Stimulated activated CD4-positive, alpha-beta T cell treated with anti-CD3 and anti-CD28 coated beads, TNF-alpha, amount 100 ng/mL, for 4 hours (primary cell): ENCODE measurements around the gene BNIP5.

Source experiments
- DNase-seq, 3 experiments: peaks; one replicate each; pipeline ENCODE4 v3.0.0-alpha.2; 2020; ENCODE audit warnings: low read depth in 3 of 3

Gene BNIP5

GRCh38 chr6:36323062-36323461 lies 13.6 kb downstream of the BNIP5 start:
- no peak for DNase-seq

DNA sequence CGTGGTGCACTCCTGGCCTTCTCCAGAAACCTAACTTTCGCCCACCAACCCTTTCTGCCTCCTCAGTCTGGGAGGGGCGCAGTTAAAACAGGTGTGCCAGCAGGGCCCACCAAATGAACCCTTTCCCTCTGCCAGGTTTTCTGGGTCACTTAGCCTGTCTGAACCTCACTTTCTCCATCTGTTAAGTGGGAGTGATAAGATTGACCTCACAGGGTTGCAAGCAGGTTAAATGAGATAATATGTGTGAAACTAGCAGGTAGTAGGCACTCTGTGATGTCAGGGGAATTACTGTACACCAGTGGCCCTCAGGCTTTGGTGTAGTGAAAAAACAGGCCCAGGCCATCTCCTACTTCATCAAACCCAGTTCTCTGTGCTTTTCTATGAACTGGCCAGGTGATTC lies 14.1 kb downstream of the BNIP5 start:
- DNase-seq, result no peak

DNA sequence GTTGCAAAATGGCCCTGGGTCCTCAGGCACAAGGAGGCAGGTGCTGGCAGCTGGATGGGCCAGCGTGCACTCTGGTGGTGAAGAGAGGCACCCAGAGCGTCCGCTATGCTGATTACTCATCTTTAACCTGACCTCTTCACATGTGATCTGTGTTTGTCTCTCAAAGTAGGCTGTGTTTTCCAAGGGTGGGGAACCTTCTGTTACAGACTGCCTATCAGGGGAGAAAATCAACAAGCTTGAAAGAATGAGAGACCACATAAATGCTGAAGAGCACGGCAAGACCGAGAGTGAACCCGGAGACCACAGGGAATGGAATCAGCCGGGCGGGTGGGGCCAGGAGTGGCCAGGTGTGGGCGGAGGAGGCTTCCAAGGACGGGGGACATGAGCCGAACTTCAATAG lies 16.2 kb downstream of the BNIP5 start:
- no peak for DNase-seq

GRCh38 chr6:36319821-36320220 lies 16.9 kb downstream of the BNIP5 start:
- no peak for DNase-seq

GRCh38 chr6:36319436-36319762 lies 17.3 kb downstream of the BNIP5 start:
- DNase-seq, result no peak

DNA sequence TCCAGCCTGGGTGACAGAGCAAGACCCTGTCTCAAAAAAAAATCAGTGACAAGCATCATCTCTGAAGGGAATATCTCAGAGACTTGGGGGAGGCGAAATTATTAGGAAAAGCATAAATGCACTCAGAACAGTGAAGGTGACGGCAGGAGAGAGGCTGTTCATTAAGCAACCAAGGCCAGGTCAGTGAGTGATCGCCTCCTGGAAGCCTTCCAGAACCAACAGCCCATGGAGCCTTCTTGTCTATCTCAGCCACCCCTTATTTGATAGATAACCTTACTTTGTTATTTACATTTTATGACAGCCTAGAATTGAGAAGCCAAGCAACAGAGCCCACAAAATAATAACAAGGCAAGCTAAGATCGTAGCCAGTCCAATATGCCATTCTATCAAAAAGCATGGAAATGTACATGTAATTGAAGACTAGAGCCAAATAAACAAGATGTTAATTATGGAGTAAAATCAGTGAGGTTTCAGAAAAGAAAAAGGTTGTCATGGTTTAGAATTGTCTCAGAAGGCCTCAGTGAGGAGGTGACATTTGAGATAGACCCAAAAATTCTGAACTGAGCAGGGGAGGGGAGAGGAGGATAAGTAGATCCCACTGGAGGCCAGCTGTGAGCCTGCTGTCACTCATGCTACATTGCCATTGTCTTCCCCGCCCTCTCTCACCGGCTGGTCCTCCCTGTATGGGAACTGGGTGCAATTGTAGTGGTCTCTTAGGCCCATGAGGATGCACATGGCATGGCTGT lies 17.8 kb downstream of the BNIP5 start:
- DNase-seq, result no peak

DNA sequence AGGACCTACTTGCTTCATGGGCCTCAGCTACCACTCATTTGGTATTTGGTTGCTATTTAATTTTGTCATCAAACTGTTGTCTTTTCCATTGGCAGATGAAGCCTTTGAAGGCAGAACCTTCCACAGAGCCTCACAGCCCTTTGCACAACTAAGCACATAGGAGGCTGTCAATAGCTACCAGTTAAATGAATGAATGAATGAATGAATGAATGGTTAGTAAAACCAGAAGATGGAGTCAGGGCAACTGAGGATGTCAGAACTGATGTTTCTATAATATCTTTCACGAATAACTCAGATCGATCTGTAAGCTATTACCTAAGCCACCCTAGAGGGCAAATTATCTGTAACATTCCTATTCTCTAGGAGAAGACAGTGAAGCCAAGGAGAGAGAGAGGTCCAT lies 19.1 kb downstream of the BNIP5 start:
- DNase-seq, result no peak

DNA sequence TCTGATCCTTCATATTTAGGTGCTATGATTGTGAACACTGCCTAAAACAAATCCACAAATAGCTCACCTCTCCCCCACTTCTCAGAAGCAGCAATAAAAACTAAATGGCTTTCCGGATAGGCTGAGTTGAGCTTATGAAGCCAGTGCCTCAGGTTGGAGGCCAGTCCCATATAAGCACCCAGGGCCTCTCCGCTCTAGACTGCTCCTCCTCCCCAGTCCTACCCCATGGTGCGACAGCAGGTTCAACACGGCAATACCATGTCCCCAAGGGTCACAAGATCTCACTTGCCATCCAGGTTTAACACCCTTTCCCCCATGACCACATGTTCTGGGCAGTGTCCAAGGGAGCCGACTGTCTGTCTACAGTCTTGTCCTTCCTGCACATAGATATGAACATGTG lies 20.8 kb downstream of the BNIP5 start:
- no peak for DNase-seq

GRCh38 chr6:36314221-36315014 lies 22.3 kb downstream of the BNIP5 start:
- no peak for DNase-seq

- DNase-seq, result no peak
Measured at GRCh38 chr6:36313649-36313936, 23.1 kb downstream of the BNIP5 start.

DNA sequence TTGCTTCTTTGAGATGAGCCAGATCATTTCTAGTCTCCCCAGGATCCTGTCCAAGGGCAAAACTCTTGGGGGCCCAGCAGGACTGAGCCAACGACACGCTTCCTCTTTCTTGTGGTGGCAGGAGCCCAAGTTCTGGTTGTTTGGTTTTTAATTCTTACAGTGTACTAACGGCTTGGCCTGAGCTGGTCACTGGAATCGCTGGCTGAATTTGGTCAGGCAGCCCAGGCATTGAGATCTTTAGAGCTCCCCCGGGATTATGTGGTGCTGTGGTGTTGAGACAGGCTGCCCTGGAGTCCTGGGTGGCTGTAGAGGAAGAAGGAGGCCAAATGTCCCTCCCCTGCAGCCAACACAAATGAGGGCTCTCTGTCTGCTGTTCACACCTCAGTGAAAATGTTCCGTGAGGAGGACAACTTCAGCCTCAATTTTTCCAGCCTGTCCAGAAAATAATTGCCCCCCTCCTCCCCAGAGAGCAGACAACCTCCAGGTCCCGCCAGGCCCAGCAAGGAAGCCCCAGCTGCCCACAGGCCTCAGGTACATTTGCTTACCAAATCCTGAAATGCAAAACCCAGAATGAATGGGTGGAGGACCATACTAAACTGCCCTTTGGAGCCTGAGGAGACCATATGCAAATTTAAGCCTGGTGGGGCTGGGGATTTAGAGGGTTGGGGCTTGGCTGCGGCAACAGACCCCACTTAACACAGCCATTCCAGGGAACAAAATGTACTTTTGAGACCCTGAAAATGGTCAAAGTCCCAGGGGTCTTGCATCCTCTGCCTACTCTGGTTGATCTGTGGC lies 23.6 kb downstream of the BNIP5 start:
- no peak for DNase-seq

DNA sequence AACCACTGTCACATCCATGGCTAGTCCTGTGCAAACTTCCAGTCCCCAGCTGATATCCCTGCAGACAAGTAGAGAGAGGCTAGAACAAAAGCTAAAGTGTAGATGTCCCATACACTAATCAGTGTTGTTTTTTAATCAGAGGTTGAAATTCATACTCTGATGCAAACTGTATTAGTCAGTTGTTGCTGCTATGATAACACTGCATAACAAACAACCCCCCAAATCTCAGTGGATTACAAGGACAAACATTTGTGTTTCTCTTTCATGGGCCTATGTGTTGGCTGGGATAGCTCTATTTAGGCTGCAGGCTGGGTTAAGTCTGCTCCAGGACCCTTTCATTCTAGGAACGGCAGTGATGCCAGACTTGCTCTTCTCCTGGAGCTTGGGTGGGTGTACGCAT lies 26.8 kb downstream of the BNIP5 start:
- DNase-seq, result no peak

GRCh38 chr6:36309203-36309602 lies 27.5 kb downstream of the BNIP5 start:
- DNase-seq, result no peak

DNA sequence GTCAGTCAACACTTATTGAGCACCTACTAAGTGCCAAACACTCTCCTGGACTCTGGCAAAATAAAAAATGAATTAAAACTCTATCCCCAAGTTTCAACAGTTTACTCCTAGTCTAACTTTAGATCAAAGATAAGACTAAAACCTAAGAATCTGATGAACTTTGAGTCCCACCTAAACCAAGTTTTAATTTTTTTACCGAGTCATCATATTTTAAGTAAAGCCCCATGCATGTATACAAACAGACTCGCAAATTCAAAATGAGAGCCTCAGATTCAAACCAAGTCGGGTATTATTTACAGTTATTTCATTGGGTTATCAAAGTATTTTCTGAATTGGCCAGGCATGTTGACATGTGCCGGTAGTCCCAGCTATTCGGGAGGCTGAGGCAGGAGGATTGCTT lies 28.2 kb downstream of the BNIP5 start:
- DNase-seq, result no peak

DNA sequence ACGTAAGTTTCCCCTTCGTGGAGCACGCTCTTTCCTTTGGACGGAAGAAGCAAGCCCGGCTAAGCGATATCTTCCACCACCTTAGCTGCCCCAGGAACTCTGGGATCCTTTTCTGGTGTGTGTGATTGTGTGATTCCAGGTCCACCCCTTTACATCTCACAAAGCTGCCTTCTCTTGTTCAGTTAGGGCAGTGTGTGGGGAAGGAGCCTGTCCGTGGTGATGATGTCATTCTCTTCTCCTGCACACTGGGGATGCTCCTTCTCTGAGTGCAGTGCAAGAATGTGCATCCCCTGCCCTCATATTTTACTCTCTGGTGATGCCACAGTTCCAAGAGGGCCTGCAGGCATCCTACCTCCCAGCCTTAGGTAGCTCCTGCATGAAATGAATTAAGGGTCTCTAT lies 30.3 kb downstream of the BNIP5 start:
- no peak for DNase-seq

GRCh38 chr6:36305885-36306284 lies 30.8 kb downstream of the BNIP5 start:
- no peak for DNase-seq

DNA sequence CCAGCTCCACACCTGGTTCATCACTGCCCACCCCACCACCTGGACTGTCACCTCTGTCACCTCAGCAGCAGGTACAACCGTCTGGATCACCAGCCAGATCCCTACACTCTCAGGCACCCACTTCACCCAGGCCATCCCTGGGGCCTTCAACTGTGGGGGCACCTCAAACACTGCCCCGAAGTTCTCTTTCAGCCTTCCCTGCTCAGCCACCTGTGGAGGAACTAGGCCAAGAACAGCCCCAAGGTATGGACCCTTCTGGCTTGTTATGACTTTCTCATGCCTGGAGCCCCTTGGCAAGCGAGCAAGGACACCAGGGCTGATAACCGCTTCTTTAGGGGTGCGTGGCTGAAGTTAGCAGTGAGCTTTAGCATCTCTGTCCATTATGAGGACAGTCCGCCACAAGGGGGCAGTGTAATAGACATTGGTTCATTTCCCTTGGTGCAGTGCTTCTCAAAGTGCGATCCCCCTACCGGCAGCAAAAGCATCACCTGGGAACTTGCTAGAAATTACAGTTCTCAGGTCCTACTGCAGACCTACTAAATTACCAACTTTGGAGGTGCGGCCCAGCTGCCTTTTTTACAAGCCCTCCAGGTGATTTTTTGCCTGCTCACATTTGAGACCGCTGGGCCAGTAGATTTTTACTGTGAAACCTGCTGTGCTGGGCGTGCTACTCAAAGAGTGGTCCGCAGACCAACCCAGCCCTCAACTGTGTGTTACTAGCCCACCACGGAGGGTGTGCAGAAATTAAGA lies 34.3 kb downstream of the BNIP5 start:
- peak; percentile 78 to 92 (median 81) for DNase-seq

DNA sequence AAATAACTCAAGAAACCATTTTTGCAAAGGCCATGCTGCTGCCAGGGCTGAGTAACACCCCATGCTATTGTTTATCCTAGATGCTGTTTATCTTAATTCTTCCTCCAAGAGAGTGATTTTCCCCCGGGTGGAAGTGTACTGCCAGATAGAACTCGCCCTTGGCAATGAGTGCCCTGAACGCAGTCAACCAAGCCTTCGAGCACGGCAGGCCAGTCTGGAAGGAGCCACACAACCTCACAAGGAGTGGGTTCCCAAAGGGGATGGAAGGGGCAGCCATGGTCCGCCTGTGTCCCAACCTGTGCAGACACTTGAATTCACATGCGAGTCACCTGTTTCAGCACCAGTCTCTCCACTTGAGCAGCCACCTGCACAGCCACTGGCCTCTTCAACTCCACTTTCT lies 34.9 kb downstream of the BNIP5 start:
- no peak for DNase-seq

DNA sequence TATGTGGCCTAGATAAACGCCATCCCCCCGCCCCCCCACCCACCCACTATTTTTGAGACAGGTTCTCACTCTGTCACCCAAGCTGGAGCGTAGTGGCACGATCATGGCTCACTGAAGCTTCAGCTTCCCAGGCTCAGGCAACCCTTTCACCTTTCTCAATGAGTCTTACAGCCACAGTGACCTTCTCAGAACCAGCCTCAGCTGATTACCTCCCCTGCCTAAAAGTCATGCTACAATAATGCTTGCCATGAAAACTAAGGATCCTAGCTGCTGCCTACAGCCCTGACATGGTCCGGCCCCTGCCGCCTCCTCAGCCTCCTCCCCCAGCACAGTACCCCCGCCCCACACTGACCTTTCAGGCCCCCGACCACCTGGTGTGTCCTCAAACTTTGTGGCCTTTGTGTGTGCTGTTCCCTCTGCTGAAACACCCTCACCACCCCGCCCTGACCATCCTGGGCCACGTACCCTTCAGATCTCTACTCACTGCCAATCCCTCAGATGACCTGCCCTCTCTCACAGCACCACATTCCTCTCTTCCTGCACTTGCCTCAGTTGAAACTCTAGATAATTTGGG lies 35.5 kb downstream of the BNIP5 start:
- DNase-seq, result no peak

DNA sequence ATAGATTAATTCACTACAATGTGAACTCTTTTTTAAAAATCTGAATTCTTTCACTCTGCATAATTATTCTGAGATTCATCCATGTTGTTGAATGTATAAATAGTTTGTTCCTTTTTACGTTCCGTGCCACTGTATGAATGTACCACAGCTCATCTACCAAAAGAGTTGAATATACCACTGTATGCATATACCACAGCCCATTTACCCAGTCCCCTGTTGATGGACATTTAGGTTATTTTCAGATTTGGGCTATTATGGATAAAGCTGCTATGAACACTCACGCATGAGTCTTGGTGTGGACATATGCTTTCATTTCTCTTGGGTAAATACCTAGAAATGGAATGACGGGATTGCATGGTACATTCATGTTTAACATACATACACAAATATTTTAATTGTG lies 38.7 kb downstream of the BNIP5 start:
- no peak for DNase-seq

DNA sequence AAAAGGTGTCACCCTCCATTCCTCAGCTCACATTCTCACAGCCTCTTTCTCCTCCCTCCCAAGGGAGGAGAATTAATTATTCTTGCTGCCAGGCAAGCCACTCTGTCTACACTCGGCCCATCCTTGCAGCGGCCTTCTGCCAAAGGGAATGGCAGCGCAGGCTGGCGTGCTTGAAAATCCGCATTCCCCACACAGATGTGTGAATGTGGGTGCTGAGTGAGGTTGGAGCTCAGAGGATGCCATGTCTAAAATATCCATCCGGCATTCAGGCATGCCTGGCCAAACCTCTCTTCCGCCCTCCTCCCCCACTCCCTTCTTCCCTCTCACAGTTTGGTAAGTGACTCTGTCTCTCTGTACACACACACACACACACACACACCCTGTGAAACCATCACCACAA lies 39.2 kb downstream of the BNIP5 start:
- no peak for DNase-seq

DNA sequence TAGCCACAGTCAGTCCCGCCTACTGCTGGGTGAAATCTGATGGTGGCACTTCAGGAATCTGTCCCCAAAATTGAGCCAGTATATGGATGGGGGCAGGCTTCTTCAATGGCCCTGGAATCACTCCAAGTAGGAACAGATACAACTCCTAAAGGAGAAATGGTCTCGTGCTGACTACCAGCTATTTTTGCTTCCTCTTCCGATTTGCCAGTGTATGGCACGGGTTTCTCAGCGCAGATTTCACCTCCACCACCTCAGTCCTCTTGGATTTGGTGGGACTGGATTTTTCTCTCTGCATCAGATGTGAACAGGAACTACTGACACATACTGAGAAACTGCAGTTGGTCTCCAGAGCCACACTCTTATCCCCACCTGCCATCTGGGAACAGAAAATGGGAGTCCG lies 39.6 kb downstream of the BNIP5 start:
- DNase-seq, result no peak
